ENCODE data around the gene MOGAT2.
A peak's percentile ranks its signal among the peaks of the same experiment; 100 is the strongest.

The MOGAT2 gene

DNA sequence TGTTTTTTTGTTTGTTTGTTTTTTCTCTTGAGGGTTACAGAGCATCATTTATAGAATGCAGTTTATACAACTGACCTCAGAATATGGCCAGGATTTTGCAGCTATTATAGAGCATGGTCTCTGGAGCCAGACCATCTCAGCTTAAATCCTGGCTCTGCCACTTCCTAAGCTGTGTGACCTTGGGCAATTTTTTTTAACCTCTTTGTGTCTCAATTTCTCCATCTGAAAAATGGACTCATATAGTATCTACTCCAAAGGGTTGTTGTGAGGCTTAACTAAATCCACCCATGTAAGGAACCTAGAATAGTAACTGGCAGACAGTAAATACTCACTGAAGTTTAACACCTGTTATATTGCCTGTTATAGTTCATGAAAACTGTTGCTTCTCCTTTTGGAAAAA is 42.6 kb downstream of the MOGAT2 start:
- no peak for DNase-seq

DNA sequence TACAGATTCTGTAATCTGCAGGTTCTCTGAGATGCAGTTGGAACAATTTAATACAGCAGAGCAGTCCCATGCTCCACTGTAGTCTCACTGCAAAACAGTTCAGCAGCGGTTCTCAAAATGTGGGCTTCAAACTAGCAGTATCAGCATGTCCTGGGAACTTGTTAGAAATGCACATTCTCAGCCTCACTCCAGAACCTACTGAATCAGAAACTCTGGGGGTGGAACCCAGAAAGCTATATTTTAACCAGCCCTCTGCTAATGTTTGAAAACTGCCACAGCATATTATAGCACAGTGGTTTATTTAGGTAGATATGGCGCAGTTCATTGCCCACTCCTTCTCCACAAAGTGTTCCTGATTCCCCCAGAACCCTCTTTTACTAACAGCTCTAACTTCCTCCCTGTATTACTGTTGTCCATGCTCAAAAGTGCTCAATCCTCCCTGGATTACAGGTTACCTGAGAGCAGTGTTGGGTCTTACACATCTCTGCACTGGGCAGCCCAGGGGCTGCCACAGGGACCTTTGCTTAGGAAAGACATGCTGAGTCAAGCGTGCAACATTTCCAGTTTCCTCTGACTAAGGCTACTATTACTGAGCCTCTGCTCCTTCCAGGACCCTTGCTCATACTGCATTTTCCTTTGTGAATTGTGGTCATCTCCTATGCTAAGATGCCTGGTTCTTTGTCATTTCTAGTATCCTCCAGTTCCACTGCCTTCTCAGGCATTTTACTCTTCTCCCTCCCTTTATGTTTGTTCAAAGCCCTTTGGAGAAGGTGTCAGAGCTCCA is 43.3 kb downstream of the MOGAT2 start:
- no peak for DNase-seq

DNA sequence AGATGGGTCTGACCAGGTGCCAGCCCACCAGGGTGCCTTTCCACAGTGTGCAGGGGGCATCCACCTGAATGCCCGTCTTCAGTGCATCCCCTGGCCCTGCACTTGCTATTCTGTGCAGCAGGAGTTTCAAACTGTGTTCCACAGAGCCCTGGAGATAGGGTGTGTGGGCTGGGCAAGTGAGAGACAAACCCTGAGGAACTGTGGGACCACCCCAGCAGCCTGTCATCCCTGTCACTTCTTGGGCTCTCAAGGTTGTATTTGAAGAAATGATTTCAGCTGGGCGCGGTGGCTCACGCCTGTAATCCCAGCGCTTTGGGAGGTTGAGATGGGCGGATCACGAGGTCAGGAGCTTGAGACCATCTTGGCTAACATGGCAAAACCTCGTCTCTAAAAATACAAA is 44.5 kb downstream of the MOGAT2 start:
- DNase-seq = no peak

DNA sequence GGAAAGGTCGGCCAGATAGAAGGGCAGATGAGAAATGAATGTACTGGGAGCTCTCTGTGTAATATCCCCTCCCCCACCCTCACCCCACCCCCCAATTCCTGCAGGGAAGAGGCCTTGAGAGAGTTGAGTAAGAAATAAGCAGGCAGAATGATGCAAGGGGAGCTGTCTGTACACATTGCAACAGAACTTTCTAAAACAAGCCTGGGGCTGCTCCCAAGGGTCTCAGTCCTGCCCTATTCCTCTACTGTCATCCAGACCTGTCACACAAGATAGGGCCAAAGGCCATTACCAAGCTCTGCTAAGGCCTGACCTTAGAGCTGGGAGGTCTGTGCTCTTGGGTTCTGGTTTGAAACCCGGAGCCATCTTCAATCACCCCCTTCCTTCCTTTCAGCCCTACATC is 45.2 kb downstream of the MOGAT2 start:
- no peak for DNase-seq

DNA sequence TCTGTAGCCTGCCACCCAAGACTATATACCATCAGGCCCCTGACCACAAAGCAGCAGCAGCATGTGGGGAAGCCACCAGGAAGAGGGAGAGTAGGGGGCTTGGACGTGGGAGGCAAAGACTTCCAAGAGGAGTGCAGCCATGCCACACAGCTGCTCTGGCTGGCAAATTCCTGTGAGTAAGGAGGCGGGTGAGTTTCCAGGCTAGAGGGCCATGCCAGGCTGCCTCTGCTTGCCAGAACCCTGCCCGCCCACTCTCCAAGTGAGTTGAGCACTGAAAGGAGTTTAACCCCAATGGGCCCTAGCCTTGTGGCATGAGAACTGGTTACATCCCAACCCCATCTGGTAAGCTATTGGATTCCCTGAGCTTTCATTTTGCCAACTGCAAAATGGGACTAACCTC is 46.2 kb downstream of the MOGAT2 start:
- DNase-seq = no peak

DNA sequence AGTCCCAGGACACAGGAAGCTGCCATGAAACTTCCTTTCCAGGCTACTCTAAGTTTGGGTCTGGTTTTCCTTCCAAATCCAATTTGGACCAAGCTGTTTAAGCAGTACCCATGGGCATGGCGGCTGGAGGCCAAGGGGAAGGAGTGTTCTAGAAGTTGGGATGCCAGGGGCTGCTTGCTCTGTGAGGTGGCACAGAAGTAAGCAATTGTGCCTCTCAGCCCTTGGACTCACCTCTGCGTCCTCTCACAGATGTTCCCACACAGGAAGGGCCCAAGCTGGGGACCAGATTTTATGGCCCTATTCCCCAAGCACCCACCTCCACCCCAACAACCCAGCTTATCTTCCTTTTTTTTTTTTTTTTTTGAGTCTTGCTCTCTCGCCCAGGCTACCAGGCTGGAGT is 47.5 kb downstream of the MOGAT2 start:
- no peak for DNase-seq

DNA sequence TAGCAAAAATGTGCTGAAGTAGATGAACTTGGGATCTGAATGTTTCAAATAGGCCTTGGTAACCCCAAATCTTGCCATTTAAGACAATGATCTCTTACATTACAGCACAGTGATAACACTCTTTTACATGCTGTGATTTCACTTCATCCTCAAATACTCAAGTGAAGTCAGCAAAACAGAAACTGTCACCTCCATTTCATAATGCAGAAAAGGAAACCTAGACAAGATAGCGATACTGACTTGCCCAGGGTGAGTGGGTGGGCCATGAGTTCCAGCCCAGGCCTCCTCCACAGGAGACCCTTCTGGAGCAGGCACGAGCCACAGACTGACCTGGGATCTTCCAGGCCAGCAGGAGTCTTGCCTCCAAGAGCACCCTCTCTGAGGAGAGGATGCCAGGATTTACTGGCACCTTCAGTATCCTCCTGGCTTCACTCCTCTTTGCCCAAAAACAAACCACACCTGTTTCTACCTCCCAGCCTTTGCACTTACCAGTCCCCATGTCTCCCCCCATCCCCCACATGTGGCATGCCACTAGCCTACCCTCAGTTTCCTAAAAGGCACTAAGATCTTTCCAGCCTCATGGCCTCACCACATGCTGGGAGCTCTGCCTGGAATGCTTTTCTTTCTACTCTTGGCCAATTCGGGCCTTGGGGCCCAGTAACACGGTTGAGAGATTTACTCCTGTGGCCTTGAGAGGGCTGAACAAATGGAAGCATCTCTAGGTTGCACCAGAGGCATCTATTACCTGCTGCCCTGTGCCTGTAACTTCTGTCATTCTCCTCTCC is 49.0 kb downstream of the MOGAT2 start:
- no peak for DNase-seq

DNA sequence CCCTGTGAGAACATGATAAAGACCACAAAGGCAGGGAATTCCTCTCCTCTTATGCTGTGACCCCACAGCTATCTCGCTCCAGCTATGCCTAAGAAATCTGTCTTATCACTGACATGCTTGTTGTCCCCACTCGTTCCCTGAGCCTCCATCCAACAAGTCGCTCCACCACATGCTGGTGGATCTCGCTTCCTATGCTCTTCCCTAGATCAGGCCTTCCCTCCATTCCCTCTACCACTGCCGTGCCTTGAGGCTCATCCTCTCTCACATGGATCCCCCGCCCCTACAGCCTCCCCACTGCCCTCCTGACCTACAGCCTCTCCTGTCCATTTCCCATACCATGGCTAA is 49.6 kb downstream of the MOGAT2 start:
- no peak for DNase-seq

DNA sequence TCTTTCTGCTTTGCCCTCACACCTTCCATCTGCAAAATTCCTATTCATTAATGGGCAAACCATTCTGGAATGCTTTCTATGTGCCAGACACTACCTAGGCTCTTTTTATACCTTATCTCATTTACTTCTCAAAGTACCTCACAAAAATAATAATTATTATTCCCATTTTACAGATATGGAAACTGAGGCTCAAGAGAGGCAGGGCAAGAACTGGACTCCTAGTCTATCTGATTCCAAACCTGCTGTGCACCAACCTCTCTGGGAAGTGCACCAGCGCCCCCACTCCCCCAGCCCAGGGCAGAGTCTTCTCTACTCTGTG is 50.1 kb downstream of the MOGAT2 start:
- no peak for DNase-seq

DNA sequence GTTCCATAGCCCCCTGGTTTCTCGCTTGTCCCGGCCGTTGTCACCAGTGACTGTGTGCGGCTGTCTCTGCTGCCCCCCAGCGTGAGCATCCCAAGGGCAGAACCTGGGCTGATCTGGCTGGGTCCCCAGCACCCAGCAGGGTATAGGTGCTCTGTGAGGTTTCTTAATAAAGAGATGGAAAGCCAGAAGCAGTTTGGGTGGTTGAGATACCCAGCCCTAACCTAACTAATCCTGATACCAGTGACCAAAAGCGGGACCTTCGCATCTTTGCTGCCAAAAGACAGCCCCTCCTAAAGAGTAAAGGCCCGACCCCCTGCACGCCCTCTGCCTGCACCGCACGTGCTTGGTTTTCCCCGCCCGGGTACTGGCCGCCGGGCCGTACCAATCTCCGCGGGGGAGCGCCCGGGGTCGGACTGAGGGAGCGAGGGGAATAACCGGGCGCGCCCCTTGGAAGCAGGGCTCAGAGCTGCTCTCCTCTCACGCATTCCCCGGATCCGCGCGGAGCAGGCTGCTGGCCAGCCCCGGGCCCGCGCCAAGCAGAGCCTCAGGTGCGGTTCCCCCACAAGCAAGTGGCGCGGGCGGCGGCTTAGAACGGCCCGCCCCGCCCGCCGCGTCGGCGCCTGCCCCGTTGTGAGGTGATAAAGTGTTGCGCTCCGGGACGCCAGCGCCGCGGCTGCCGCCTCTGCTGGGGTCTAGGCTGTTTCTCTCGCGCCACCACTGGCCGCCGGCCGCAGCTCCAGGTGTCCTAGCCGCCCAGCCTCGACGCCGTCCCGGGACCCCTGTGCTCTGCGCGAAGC is 50.7 kb downstream of the MOGAT2 start, which contains the start of gene DGAT2:
Gene DGAT2 (plus strand): TSS at position 667 of the 797 bp plus-strand sequence. CDS start 214 bp downstream, outside the sequence.
- peak; percentile 66 for DNase-seq

DNA sequence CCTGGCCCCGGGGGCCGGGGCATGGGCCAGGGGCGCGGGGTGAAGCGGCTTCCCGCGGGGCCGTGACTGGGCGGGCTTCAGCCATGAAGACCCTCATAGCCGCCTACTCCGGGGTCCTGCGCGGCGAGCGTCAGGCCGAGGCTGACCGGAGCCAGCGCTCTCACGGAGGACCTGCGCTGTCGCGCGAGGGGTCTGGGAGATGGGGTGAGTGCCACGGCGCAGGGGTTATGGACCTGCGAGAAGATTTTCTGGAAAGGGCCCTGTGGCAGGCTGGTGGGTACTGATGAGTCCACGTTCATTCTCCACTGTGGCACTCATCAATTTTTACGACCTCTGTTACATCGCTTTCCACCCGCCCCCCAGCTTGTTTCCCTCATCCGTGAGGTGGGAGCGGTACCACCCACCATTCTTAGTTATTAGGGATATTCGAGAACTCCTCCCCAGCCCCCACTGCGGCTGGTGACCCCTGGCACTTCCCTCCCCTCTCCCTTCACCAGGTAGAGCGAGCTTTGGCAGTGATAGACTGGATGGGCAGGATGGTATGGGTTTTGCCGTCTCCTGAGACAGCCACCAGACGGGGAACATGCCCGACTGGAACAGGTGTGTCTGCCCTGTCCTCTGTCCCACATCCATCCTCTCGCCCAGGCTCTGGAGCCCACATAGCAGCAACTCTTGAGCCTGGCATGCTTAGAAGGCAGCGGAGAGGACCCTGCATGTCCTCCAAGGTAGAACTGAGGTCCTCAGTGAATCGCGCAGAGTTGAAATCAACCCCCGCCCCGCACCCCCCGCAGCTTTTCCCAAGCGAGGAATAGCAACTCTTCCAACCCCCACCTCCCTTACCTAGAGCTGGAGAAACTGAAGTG is 51.5 kb downstream of the MOGAT2 start:
- DNase-seq = no peak

DNA sequence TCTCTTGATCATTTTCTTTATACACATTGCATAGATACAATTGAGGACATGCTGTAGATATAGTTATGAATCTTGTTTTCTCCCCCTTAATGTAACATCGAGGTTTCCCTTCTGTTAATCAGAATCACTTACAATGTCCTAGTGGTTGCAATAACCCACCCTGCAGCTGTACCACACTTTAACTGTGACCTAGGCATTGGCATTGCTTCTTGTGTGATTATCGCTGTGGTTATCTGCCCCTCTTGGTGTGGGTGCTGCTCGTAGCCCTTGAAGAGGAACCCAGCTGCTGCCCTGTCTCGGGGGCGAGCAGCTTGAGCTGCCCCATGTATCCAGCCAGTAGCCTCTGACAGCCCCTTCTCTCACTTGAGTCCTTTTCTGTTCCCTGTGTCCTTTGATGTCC is 52.5 kb downstream of the MOGAT2 start:
- no peak for DNase-seq

DNA sequence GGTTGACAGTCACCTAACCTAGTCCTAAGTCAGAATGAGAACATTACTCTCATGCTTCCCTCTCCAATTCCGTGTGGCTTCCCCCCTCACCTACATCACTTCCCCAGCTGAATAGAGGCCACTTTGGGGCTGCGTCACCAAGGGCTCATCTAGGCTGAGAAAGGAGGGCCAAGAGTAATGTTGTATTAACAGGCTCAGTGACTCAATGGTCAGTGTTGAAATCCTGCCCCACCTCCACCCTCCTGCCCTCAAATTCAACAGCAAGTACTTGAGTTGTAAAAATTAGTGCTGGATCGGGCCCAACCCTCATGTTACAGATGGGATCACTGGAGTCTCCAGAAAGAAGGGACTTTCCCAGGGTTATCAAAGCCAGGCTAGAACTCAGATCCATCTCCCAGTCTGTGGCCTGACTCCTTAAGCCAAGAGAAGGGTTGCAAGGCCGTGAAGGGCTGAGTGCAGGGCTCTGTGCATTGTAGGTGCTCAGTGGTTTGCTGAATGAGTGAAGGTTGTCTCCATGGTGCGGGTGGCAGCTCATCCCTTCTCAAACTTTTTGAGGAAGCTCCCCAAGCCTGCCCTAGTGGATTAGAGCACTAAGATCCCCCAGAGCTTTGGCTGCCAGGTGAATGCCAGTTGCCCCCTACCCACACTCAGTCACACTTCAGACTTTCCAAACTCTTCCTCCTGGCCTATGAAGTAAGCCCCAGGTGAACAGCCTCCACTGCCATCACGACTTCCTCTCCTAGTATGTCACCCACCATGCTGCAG is 54.2 kb downstream of the MOGAT2 start:
- no peak for DNase-seq

DNA sequence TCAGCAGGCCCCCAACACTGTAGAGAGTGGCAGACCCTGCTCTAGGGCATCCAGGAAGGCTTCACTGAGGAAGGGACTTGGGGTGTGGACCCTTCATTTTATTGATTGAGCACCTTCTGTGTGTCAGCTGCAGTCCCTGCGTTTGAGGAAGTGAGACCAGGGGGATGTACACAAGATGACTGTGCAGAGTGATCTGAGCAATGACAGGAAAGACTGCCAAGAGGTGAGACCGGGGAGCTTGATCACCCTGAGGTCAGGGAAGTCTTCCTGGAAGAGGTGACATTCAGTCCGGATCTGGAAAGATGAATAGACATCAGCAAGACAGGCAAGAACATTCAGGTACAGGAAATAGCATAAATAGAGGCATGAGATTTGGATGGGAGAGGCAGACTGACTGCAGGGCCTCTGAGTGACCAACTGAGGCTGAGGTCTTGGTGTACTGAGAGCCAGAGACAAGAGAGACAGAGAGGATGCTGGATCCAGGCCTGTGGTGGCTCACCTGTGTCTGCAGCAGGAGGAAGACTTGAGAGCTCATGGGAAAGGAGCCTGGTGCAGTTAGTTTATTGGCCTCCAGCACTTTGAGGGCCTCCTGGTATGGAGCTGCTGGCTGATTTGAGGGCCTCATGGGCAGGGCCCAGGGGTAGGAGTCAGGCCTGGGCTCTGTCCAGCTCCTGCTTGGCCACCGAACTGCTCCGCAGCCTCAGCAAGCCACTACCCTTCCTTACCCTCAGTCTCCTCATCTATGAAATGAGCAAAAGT is 56.1 kb downstream of the MOGAT2 start:
- no peak for DNase-seq

DNA sequence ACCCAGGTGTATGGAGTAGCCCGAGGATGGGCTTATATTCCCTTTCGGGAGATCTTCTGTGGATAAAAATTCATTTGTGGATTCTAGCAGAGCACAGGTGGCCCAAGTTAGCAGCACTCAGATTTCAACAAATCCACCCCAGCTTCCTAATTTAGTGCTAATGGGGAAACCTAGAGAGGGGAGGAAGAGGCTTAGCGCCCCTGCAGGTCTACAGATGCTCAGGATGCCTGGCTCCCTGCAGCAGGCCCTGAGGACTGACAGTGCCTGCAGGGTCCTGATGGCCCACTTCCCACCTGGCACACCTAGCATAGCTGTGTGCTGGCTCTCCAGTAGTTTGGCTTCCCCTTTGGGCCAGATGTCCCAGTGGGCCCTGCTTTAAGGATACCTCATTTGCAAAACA is 57.4 kb downstream of the MOGAT2 start:
- DNase-seq = no peak

DNA sequence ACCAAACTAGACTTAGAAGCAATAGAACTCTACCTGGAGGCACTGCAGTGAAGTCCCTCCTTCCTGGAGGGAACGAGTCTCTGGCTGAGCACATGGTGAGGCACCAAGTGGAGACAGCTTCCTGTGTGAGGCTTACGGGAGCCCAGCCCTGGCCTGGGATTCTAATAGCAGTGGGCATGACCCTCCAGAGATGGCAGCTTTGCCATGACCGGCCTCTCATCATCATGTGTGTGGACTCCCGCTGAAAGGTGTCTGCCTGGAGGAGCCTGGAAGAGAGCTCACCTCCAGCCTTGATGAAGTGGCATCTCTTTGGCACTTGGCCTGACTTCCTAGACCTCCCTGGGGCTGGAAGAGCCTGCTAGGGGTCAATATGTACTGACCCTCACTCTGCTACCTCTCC is 58.9 kb downstream of the MOGAT2 start:
- DNase-seq = no peak

DNA sequence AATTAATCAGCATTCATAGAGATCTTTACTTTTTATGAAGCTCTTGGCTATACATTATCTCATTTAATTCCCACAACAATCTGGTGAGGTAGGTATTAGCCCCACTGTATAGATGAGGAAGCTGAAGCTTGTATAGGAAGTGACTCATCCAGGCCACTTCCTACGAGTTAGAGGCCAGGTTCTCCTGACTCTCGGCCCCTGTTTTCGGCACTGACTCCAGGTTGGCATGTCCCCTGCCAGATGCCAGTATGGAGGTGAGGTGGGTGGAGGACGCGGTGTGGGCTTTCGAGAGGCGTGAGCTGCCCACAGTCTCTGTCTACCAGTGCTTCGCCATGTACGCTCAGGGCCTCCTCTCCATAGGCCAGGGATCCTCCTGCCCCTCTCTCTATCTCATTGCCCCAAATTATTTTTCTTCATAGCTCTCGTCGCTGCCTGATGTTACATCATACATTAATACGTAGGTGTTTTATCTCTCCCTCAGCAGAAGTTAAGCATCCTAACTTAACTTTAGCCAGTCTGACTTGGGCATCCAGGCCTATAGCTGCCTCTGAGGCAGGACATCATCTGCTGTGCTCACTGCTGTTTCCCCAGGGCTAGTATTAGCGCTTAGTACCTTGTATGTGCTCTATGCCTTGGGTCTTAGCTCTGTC is 59.9 kb downstream of the MOGAT2 start:
- DNase-seq = no peak

DNA sequence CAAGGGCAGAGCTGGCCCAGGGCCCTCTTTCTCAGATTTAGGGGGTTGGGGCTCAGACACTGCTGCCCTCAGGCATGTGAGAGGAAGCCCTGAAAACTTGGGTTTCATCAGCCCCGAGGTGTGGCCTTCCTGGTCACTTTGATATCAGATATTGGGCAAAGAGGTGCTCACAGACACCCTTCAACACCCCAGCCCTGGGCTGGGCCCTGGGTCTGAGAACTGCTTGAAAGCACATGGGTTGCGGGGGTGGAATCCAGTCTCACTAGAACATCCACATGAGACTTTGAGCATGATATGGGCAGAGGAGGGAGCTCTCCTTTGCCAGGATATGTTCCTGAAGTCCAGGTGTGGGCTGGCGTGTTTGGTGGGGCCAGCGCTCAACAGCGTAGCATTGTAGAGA is 61.3 kb downstream of the MOGAT2 start:
- DNase-seq = no peak

DNA sequence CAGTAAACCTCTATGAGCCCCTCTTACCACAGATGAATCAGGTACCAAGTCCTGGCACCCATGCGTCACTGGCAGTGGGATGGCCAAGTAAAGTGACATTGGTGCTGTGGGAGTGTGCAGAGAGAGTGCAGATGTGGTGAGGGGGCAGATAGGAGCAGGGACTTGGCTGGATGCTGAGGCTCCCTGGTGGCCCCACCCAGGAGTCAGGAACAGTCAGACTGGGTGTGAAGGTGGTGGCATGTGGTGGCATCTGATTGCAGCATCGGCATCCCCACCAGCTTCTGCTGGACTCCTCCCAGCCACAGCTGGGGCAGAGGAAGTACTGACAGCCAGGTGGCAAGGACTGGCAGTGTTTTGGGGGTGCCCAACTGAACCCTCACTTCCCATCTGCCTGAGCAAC is 62.3 kb downstream of the MOGAT2 start:
- no peak for DNase-seq

DNA sequence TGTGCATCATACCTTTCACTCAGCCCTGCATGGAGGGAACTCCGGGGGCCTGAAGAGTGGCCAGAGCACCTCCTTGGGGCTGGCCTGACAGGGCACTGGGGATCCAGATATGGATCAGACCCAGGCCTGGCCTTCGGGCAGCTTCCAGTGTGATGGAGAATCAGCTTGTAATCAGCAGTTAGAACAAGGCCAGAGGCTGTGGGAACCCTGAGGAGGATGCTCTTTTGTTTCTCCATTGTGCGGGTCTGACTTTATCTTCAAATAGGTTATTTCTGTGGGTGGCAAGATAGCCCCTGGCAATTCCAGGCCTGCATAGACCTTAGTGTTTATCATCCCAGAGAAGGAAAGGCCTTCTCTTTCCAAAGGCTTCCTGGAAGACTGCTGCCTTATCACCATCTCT is 63.2 kb downstream of the MOGAT2 start:
- DNase-seq = no peak

DNA sequence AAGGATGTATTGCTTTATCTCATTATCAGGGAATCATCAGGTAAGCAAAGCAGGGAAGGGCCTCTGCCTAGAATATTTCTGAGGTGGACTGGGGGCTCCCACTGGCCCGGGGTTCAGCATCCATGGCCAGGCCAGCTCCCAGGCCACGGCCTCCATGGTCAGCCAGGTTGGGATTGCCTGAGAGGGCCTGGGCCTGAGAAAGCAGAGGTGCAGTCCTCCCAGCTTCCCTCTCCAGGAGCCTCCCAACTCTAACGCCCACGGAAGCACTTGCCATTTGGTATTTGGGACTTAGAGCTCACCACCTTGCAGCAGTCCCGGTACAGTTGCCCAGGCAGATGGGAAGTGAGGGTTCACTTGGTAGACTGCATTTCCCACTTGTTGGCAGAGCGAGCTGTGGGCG is 63.7 kb downstream of the MOGAT2 start:
- no peak for DNase-seq
